ENCODE measurements around the gene NAT8. TPM values are rescaled to one million over a fixed set of nuclear protein-coding genes. Genes with fewer than 3 reads are reported as not detected.
"Not testable (repeated sequence)": the region's sequence is repeated elsewhere in the genome, so short reads cannot be mapped to it uniquely, and the experiment has no call there.

Gene NAT8
- not detected for total RNA-seq

GRCh38 chr2:73642338-73643018, at the start of gene NAT8:
NAT8 (minus strand) TSS chr2:73642422; CDS start chr2:73641628, 794 bp downstream.
- CTCF ChIA-PET = no interaction called here
- no peak within 1 kb of the TSS for H3K4me3 Mint-ChIP-seq
- no peak within 1 kb of the TSS for H3K27ac Mint-ChIP-seq

GRCh38 chr2:73690372-73691088, 48.3 kb upstream of the NAT8 start:
- CTCF ChIA-PET = interaction anchor here (1.6 kb wide), 1 partner anchor 11 kb away, joined by 9 read pairs; no protein-coding TSS in a partner anchor
- H3K36me3 Mint-ChIP-seq (ENCODE audit: low read depth) = not testable (repeated sequence)

More at GRCh38 chr2:73642338-73643018, at the start of gene NAT8:
- Mint-ChIP-seq H3K27me3 (peaks cover 17% of the 10 kb centered on the region), H3K36me3 (ENCODE audit: low read depth) (no peaks in the 10 kb centered on the region), H3K4me1 (no peaks in the 10 kb centered on the region), H3K9me3 (peaks cover 2% of the 10 kb centered on the region)
- POLR2A ChIA-PET = no interaction called here
- no peak for DNase-seq

GRCh38 chr2:73688494-73688893, 46.3 kb upstream of the NAT8 start:
- H3K4me1 Mint-ChIP-seq; DNase-seq; H3K4me3 Mint-ChIP-seq; H3K9me3 Mint-ChIP-seq; H3K27ac Mint-ChIP-seq; POLR2A ChIA-PET; H3K27me3 Mint-ChIP-seq; H3K36me3 Mint-ChIP-seq (ENCODE audit: low read depth); CTCF ChIA-PET: not testable (repeated sequence)

More at GRCh38 chr2:73690372-73691088, 48.3 kb upstream of the NAT8 start:
- H3K27ac Mint-ChIP-seq, H3K27me3 Mint-ChIP-seq, POLR2A ChIA-PET, DNase-seq, H3K4me1 Mint-ChIP-seq, H3K4me3 Mint-ChIP-seq, H3K9me3 Mint-ChIP-seq: not testable (repeated sequence)

GRCh38 chr2:73685764-73686438, 43.7 kb upstream of the NAT8 start:
- Mint-ChIP-seq H3K4me1 (no peaks in the 10 kb centered on the region), H3K36me3 (ENCODE audit: low read depth) (no peaks in the 10 kb centered on the region), H3K4me3 (no peak overlapping the region), H3K27ac (no peak overlapping the region), H3K27me3 (peaks cover 6% of the 10 kb centered on the region), H3K9me3 (no peaks in the 10 kb centered on the region)
- DNase-seq = no peak
- CTCF ChIA-PET = no interaction called here
- POLR2A ChIA-PET = no interaction called here

- H3K4me1 Mint-ChIP-seq; H3K27ac Mint-ChIP-seq; CTCF ChIA-PET; H3K4me3 Mint-ChIP-seq; H3K27me3 Mint-ChIP-seq; H3K36me3 Mint-ChIP-seq (ENCODE audit: low read depth); POLR2A ChIA-PET; H3K9me3 Mint-ChIP-seq; DNase-seq: not testable (repeated sequence)
Observed at GRCh38 chr2:73684905-73685304, 42.7 kb upstream of the NAT8 start.

GRCh38 chr2:73684325-73684724, 42.1 kb upstream of the NAT8 start:
- H3K4me3 Mint-ChIP-seq; DNase-seq; H3K27ac Mint-ChIP-seq; H3K4me1 Mint-ChIP-seq; CTCF ChIA-PET; H3K9me3 Mint-ChIP-seq; H3K27me3 Mint-ChIP-seq; H3K36me3 Mint-ChIP-seq (ENCODE audit: low read depth); POLR2A ChIA-PET: not testable (repeated sequence)

GRCh38 chr2:73679951-73680571, 37.8 kb upstream of the NAT8 start:
- POLR2A ChIA-PET; H3K27me3 Mint-ChIP-seq; H3K36me3 Mint-ChIP-seq (ENCODE audit: low read depth); H3K4me3 Mint-ChIP-seq; H3K9me3 Mint-ChIP-seq; H3K27ac Mint-ChIP-seq; H3K4me1 Mint-ChIP-seq: not testable (repeated sequence)
- CTCF ChIA-PET = interaction anchor here (0.8 to 1.7 kb wide), 10 partner anchors 10 to 570 kb away, joined by 3 to 9 read pairs (median 4); partner anchors contain the start of gene STAMBP
- DNase-seq = peak; percentile 36

GRCh38 chr2:73679237-73679636, 37.0 kb upstream of the NAT8 start:
- H3K9me3 Mint-ChIP-seq; POLR2A ChIA-PET; H3K27me3 Mint-ChIP-seq; H3K4me3 Mint-ChIP-seq; H3K27ac Mint-ChIP-seq; H3K4me1 Mint-ChIP-seq; DNase-seq; H3K36me3 Mint-ChIP-seq (ENCODE audit: low read depth): not testable (repeated sequence)
- CTCF ChIA-PET = interaction anchor here (1.0 to 1.7 kb wide), 4 partner anchors 10 to 30 kb away, joined by 3 to 9 read pairs (median 3); no protein-coding TSS in a partner anchor

GRCh38 chr2:73678008-73678407, 35.8 kb upstream of the NAT8 start:
- CTCF ChIA-PET; H3K27ac Mint-ChIP-seq; H3K4me3 Mint-ChIP-seq; H3K9me3 Mint-ChIP-seq; H3K4me1 Mint-ChIP-seq; H3K36me3 Mint-ChIP-seq (ENCODE audit: low read depth); DNase-seq; POLR2A ChIA-PET; H3K27me3 Mint-ChIP-seq: not testable (repeated sequence)

- H3K27me3 Mint-ChIP-seq; H3K4me1 Mint-ChIP-seq; H3K4me3 Mint-ChIP-seq; CTCF ChIA-PET; DNase-seq; H3K27ac Mint-ChIP-seq; POLR2A ChIA-PET; H3K9me3 Mint-ChIP-seq; H3K36me3 Mint-ChIP-seq (ENCODE audit: low read depth): not testable (repeated sequence)
Observed at GRCh38 chr2:73676211-73676610, 34.0 kb upstream of the NAT8 start.

GRCh38 chr2:73674696-73675157, 32.5 kb upstream of the NAT8 start:
- H3K4me3 Mint-ChIP-seq; H3K27ac Mint-ChIP-seq; H3K4me1 Mint-ChIP-seq; H3K27me3 Mint-ChIP-seq; CTCF ChIA-PET; POLR2A ChIA-PET; H3K9me3 Mint-ChIP-seq; DNase-seq; H3K36me3 Mint-ChIP-seq (ENCODE audit: low read depth): not testable (repeated sequence)

- DNase-seq; H3K36me3 Mint-ChIP-seq (ENCODE audit: low read depth); H3K9me3 Mint-ChIP-seq; H3K4me3 Mint-ChIP-seq; H3K4me1 Mint-ChIP-seq; POLR2A ChIA-PET; CTCF ChIA-PET; H3K27ac Mint-ChIP-seq: not testable (repeated sequence)
- H3K27me3 Mint-ChIP-seq = peaks cover 13% of the 10 kb centered on the region
Observed at GRCh38 chr2:73669976-73670375, 27.8 kb upstream of the NAT8 start.

GRCh38 chr2:73667239-73667638, 25.0 kb upstream of the NAT8 start:
- POLR2A ChIA-PET = not testable (repeated sequence)

More at GRCh38 chr2:73667239-73667638, 25.0 kb upstream of the NAT8 start:
- H3K27ac Mint-ChIP-seq; CTCF ChIA-PET; DNase-seq; H3K4me3 Mint-ChIP-seq; H3K9me3 Mint-ChIP-seq; H3K36me3 Mint-ChIP-seq (ENCODE audit: low read depth); H3K4me1 Mint-ChIP-seq: not testable (repeated sequence)
- peaks cover 25% of the 10 kb centered on the region for H3K27me3 Mint-ChIP-seq

Measured in activated CD4-positive, alpha-beta memory T cell treated with anti-CD3 and anti-CD28 coated beads, Interleukin-2, amount 10 ng/mL, durations not matched to agents 7 days and 5 days (primary cell).